ENCODE results near the gene RGS7BP. TPM values are rescaled to one million over a fixed set of nuclear protein-coding genes. Genes with fewer than 3 reads are reported as not detected.
A peak's percentile ranks its signal among the peaks of the same experiment; 100 is the strongest.

RGS7BP gene
- total and polyA plus RNA-seq, 7 donors: 0.06 to 1.5 (median 0.17) TPM

DNA sequence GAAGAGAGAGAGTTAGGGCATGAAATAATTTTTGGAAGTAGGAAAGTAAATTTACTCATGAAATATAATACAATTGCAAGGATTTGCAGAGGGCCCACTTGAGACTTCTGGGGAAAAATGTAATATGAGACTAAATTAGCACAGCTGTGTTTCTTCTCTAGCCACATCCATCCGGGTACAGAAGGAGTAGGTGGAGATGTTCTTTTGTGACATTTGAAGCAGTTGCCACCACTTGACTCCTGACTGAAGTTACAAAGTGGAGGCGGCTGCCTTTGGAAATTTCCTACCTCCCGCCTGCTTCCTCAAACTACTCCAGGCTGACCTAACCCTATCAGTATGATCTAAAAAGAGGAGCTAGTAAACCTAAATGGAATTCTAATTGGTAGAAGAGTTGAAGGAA lies 126.4 kb downstream of the RGS7BP start:
- Histone ChIP-seq H3K36me3 (ENCODE audit: insufficient read depth in 1 of 2, low read depth in 1 of 2) (no peaks in the 10 kb centered on the region), H3K27me3 (ENCODE audit: insufficient read depth in 3 of 3, low read length in 2 of 3) (peaks cover 0 to 3% (median 0%) of the 10 kb centered on the region in 3 donors), H3K4me1 (no peaks in the 10 kb centered on the region), H3K27ac (no peak overlapping the region), H3K4me3 (no peak overlapping the region), H3K9me3 (no peaks in the 10 kb centered on the region)
- TF ChIP-seq, protein P1, sequence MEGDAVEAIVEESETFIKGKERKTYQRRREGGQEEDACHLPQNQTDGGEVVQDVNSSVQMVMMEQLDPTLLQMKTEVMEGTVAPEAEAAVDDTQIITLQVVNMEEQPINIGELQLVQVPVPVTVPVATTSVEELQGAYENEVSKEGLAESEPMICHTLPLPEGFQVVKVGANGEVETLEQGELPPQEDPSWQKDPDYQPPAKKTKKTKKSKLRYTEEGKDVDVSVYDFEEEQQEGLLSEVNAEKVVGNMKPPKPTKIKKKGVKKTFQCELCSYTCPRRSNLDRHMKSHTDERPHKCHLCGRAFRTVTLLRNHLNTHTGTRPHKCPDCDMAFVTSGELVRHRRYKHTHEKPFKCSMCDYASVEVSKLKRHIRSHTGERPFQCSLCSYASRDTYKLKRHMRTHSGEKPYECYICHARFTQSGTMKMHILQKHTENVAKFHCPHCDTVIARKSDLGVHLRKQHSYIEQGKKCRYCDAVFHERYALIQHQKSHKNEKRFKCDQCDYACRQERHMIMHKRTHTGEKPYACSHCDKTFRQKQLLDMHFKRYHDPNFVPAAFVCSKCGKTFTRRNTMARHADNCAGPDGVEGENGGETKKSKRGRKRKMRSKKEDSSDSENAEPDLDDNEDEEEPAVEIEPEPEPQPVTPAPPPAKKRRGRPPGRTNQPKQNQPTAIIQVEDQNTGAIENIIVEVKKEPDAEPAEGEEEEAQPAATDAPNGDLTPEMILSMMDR (IDR thresholded peaks at IDR 0.05): no peak
- ATAC-seq: no peak
- intact Hi-C loops (cut with DNase I): no loop called here
- WGBS, 3 donors: 16 to 24% (median 16%) methylated on average over 3 of the region's 3 CpGs
- DNase-seq: no peak

DNA sequence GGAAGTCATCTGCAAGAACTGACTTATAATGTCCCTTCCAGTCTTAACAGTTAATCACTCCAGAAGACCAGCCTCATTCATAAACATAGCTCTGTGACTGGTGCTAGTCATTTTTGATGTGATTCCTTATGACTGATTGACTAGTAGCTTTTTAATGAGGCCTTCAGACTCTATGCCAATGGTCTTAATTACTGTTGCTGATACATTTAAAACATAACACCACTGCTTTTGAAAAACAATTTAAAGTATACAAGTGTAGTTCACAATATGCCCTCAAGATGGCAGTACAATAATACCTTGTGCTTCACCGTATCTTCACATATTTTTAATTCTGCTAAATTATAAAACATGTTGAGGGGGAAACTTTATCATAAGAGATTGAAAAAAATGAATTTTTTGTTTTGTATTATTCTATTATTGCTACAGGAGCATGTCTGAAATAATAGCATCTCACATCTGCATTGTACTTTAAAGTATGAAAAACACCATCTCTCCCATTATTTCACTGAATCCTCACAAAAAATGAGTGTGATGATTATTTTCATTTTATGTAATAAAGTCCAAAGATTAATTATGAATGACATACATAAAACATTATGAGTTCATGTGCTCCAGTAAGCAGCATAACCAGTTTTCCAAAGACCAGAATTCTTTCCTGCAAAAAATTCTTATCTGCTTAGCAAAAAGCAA lies 129.3 kb downstream of the RGS7BP start:
- Histone ChIP-seq H3K27ac (no peak overlapping the region), H3K36me3 (ENCODE audit: insufficient read depth in 1 of 2, low read depth in 1 of 2) (no peaks in the 10 kb centered on the region), H3K4me1 (no peaks in the 10 kb centered on the region), H3K4me3 (no peak overlapping the region), H3K27me3 (ENCODE audit: insufficient read depth in 3 of 3, low read length in 2 of 3) (peaks cover 0 to 3% (median 0%) of the 10 kb centered on the region in 3 donors), H3K9me3 (no peaks in the 10 kb centered on the region)
- DNase-seq: no peak
- TF ChIP-seq, protein P1 (IDR thresholded peaks at IDR 0.05): peak; percentile 89
- WGBS, 3 donors: 0 to 3% (median 1%) methylated on average over 1 of the region's 1 CpG
- ATAC-seq: peak in 2 of 4 donors; percentile 49 to 59
- intact Hi-C loops (cut with DNase I): loop anchor here (2.0 to 5.0 kb wide), 2 partner anchors 150 to 847 kb away; partner anchors contain the start of gene ADAMTS6 (in 1 of the 2)

DNA sequence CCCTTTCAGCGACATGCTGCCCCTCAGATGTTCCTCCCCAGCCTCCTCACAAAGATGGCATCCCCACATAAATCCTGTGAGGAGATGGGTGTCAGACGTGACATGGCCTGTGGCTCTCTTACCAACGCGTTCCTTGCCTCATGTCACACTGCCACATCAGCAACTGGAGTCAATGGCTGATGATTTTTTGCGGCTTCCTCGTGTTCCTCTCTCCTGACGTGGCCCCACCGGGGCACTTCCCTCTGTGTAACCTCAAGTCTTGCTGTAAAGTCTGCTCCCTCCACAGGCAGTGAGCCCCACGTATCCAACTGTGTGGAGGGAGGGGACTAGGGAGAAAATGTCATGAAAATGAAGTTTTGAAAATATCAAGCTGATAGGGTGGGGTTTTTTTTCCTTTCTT lies 131.3 kb downstream of the RGS7BP start:
- no peaks in the 10 kb centered on the region for H3K36me3 ChIP-seq (ENCODE audit: insufficient read depth in 1 of 2, low read depth in 1 of 2)
- 53 to 58% (median 55%) methylated on average over 9 of the region's 9 CpGs for WGBS, 3 donors
- H3K4me1 ChIP-seq: no peaks in the 10 kb centered on the region
- ATAC-seq: no peak
- no peaks in the 10 kb centered on the region for H3K9me3 ChIP-seq
- peaks cover 0 to 3% (median 0%) of the 10 kb centered on the region in 3 donors for H3K27me3 ChIP-seq (ENCODE audit: insufficient read depth in 3 of 3, low read length in 2 of 3)
- intact Hi-C loops (cut with DNase I): loop anchor here in 1 of 2 donors (5.0 kb wide), 1 partner anchor 845 kb away; the partner anchor contains the start of gene ADAMTS6
- H3K27ac ChIP-seq: no peak overlapping the region
- no peak for DNase-seq
- H3K4me3 ChIP-seq: no peak overlapping the region
- TF ChIP-seq, protein P1 (IDR thresholded peaks at IDR 0.05): no peak

DNA sequence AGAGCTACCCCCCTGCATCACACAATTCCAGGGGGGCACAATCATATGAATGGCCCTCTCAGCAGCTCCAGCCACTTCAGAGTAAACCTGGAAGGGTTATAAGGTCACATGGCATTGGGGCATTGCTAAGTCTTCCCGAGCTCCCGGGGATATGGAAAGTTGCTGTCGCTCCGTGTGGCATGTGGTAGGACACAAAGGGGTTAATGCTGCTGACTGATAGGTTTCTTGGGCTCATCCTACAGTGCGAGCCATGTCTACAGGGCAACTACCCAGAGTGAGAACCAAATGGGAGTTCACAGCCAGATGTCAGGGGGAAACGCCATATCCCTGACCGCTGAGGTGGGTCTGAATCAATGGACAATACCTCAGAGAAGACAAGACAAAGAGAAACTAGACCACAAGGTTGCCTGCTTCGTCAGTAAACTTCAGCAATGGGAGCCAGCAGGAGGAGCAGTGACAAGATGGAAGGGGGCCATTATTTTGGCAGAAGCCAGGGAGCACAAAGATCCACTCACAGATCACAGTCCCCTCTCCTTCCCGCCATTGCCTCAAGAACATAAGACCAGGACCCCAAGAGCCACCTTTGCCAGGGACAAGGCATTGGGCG lies 132.1 kb downstream of the RGS7BP start:
- ATAC-seq (no peak), DNase-seq (no peak)
- Histone ChIP-seq H3K27me3 (ENCODE audit: insufficient read depth in 3 of 3, low read length in 2 of 3) (no peaks in the 10 kb centered on the region), H3K9me3 (no peaks in the 10 kb centered on the region), H3K27ac (no peak overlapping the region), H3K4me3 (no peak overlapping the region), H3K4me1 (no peaks in the 10 kb centered on the region), H3K36me3 (ENCODE audit: insufficient read depth in 1 of 2, low read depth in 1 of 2) (no peaks in the 10 kb centered on the region)
- intact Hi-C loops (cut with DNase I): loop anchor here in 1 of 2 donors (1.0 to 5.0 kb wide), 2 partner anchors 143 to 844 kb away; partner anchors contain the start of gene ADAMTS6
- 49 to 57% (median 51%) methylated on average over 10 of the region's 10 CpGs for WGBS, 3 donors
- TF ChIP-seq, protein P1 (IDR thresholded peaks at IDR 0.05): no peak

All from psoas muscle (tissue), 8 donors.